Central memory CD4-positive, alpha-beta T cell (primary cell): ENCODE data around the gene RSRP1.
"Not testable (repeated sequence)": the region's sequence is repeated elsewhere in the genome, so short reads cannot be mapped to it uniquely, and the experiment has no call there.

Experiments
- DNase-seq: peaks from one replicate; pipeline ENCODE4 v3.0.0; 2022
- total RNA-seq, 3 experiments: gene quantifications; one replicate each; lab custom pipeline; 2026; lab: John Stamatoyannopoulos, UW

Gene RSRP1, protein sequence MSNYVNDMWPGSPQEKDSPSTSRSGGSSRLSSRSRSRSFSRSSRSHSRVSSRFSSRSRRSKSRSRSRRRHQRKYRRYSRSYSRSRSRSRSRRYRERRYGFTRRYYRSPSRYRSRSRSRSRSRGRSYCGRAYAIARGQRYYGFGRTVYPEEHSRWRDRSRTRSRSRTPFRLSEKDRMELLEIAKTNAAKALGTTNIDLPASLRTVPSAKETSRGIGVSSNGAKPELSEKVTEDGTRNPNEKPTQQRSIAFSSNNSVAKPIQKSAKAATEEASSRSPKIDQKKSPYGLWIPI
- 53.6 to 885 (median 322) reads per million in 3 experiments for total RNA-seq

GRCh38 chr1:25247024-25247828 lies at the start of gene RSRP1:
TSS of gene RSRP1 (minus strand) at chr1:25247454. CDS start at chr1:25246963, 491 bp downstream.
- peak; percentile 99 for DNase-seq

GRCh38 chr1:25296501-25296900 lies 49.2 kb upstream of the RSRP1 start:
- not testable (repeated sequence) for DNase-seq

- not testable (repeated sequence) for DNase-seq
Observed at GRCh38 chr1:25294889-25295826, 47.9 kb upstream of the RSRP1 start.

- not testable (repeated sequence) for DNase-seq
Observed at GRCh38 chr1:25293426-25293825, 46.2 kb upstream of the RSRP1 start.

DNA sequence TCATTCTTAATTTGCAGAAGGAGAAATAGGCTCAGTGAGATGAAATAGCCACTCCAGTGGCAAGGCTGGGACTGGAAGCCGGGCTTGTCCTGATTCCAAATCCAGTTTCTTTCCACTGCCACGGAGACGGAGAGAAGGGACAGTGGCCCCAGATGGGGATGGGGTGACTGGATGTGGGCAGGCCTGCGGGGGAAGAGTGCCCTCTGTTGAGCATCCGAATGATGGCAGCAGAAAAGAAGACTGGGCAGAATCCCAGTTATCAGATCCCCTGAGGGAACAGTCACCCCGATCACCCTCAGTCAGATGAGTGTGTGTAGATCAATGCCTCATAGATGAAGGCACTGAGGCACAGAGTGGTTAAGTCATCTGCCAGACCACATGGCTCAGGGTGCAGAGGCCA lies 42.8 kb upstream of the RSRP1 start:
- DNase-seq, result not testable (repeated sequence)

- not testable (repeated sequence) for DNase-seq
Observed at GRCh38 chr1:25288573-25289101, 41.4 kb upstream of the RSRP1 start.

DNA sequence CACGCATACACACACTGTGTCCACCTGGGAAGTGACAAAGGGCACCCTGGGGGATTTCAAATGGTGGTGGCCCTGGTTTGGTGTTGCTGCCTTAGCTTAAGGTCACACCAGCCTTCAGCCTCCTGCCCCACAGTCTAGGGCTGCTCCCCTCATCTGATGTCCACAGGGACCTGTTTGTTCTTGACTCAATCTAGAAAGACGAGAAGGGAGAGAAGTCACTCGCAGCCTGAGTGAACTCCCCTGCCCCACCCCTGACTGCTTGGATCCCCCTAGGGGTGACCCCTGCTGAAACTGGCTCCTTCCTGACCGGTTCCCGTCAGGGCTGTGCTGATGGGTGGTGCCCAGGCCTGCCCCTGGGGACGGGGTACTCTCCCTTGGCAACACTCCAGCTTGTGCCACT lies 39.9 kb upstream of the RSRP1 start:
- DNase-seq, result not testable (repeated sequence)

DNA sequence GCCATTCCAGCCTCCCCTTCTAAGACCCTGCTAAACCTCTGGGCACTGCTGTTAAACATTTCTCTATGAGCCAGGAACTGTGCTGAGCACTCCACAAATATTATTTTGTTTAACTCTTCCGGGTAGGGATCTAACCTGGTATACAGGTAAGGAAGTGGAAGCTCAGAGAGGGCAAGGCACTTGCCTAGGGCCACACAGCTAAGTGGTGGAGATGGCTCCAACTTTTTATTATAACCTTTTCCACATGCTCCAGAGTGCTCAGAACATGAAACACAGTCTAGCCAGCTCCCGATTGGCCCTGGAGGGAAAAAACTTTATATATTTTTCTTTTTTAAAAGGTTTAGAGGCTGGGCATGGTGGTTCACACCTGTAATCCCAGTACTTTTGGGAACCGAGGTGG lies 38.6 kb upstream of the RSRP1 start:
- DNase-seq, result not testable (repeated sequence)

- DNase-seq, result not testable (repeated sequence)
Observed at GRCh38 chr1:25279693-25280111, 32.4 kb upstream of the RSRP1 start.

GRCh38 chr1:25278790-25279189 lies 31.5 kb upstream of the RSRP1 start:
- DNase-seq, result not testable (repeated sequence)

DNA sequence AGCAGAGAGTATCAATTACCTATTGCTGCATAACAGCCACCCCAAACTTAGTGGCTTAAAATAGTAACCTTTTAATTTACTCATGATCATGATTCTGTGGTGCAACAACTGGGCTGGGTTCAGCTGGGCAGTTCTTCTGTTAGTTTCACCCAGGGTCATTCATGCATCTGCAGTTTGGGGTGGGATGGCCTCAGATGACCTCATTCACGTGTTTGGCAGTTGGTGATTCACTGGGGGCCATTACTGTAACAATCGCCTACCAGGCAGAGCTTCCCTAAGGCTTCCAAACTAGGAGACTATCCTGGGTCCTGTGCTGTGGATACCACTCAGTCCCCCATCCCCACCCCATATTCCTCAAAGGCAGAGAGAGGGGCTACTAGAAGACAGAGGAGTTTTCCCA lies 31.1 kb upstream of the RSRP1 start:
- DNase-seq, result not testable (repeated sequence)

GRCh38 chr1:25277295-25277694 lies 30.0 kb upstream of the RSRP1 start:
- DNase-seq, result not testable (repeated sequence)

DNA sequence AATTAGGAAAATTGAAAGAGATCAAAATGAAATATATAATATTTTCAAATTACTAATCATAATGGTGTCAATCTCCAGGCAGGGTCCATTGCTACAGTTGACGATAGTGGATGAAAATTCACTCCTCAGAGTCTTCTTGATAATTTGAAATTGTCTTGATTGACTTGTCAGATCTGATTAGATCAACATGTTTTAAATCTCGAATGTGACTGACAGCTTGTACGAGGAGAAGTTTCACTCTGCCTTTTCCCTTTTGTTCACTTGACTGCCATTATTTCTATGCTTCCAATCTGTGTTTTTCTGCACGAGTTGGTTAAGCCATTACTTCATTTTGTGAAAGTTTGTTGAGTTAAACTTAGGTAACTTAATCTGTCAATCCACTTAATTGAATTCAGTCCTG lies 28.4 kb upstream of the RSRP1 start:
- DNase-seq, result not testable (repeated sequence)

GRCh38 chr1:25272238-25272637 lies 25.0 kb upstream of the RSRP1 start, which contains the start of gene RHD:
TSS of gene RHD (plus strand) at chr1:25272509. CDS start at chr1:25272548, 39 bp downstream.
- not testable (repeated sequence) for DNase-seq

DNA sequence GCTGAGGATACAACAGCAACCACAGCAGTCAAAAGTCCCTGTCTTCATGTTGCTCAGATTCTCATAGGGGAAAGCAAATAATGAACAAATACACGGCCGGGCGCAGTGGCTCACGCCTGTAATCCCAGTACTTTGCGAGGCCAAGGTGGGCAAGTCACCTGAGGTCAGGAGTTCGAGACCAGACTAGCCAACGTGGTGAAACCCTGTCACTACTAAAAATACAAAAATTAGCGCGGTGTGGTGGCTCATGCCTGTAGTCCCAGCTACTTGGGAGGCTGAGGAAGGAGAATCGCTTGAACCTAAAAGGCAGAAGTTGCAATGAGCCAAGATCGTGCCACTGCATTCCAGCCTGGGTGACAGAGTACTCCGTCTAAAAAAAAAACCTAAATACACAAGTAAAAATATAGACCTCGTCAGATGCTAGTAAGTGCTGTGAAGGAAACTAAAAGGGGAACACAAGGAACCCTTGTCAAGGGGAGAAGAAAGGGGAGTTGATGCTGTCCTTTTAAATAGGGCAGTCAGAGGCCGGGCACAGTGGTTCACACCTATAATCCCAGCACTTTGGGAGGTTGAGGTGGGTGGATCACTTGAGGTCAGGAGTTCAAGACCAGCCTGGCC lies 21.0 kb upstream of the RSRP1 start:
- DNase-seq, result not testable (repeated sequence)

DNA sequence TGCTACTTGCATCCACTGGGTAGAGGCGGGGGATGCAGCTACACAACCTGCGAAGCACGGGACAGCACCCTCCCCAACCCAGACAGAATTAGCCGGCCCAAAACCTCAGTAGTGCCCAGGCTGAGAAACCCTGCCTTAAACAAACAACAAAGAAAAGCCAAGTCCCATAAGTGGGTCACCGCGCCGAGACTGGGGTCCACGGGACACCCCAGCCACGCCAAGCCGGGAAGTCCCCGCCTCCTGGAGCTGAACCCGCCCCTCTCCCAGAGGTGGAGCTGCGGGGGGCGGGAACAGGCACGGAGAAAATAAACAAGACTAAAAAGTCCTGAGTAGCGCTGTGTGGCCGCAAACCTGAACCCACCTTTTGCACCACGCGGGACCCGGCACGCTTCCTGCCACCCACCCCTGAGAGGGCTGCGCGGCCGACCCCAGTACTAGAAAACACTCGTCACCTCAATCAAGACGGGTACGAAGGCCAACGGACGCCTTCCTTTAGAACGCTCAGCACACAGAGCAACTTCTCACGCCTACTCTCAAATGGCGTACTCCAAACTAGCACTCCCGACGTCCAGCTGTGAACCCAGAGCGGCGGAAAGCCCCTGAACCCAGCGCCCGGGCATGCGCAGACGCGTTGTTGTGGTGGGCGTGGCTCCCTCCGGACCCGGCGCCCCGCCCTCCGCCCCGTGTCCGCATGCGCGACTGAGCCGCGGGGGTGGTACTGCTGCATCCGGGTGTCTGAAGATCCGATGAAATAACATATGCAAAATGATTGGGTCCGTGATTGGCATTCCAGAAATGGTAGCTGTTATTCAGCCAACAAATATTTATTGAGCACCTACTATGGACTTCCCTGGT lies 20.3 kb upstream of the RSRP1 start:
- DNase-seq, result peak; percentile 87

DNA sequence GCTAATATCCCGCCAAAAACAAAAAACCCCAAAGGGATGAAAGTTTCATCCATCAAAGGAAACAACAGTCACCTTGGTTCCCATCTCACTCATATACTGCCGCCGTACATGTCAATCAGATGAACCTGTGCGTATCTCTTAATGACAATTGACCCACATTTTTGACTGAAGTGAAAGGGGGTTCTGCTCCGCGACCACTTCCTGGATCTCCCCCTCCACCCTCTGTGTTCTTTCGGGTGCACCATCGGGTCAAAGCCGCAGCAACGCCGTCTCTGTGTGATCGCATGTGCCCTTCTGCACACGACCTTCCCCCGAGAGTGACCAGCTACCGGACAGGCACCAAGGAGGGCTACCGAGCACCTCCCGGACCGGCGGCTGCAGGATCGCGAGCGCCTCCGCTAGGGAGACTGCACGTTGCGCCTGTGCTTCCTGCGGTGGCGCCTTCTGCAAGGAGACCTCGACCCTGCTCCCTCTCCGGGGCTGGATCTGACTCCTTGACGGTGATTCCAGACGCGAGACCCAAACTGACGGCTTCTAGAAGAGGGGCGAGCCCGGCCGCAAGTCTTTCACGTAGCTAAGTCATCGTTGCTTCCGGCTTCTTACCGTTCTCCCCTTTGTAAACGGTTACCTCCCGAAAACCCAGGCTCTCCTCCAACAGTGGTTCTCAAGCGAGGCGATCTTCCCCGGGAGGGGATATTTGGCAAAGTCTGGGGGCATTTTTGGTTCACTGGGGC lies 19.5 kb upstream of the RSRP1 start:
- DNase-seq, result peak; percentile 33

GRCh38 chr1:25260336-25260735 lies 13.1 kb upstream of the RSRP1 start:
- DNase-seq, result not testable (repeated sequence)

GRCh38 chr1:25259813-25260212 lies 12.6 kb upstream of the RSRP1 start:
- not testable (repeated sequence) for DNase-seq

DNA sequence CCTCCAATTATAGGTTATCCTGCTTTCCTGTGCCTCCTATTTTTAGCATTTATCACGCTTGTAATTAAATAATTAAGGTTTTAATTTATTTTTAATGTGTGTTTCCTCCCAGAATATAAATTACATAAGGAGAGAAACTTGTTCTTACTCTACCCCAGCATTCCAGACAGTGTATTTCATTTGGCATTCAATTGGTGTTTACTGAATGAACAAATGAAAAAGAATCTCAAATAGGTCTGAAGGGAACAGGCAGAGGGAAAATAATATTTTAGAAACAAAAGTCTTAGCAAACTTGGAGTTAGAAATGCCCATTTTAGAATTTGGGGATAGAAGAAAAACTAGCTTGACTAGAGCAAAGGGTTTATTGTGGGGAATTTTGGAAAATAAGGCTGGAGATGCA lies 9.9 kb upstream of the RSRP1 start:
- no peak for DNase-seq
